Measurements from ENCODE around the gene FYN.

- TF ChIP-seq ZNF10 (tag by site-specific recombination; IDR thresholded peaks at IDR 0.05), result no peak
- TF ChIP-seq GLIS1 (tag by site-specific recombination; IDR thresholded peaks at IDR 0.05), result no peak
- no peak for TF ChIP-seq ZBTB17 (tag by site-specific recombination; IDR thresholded peaks at IDR 0.05)
- no peak for TF ChIP-seq ZNF423 (tag by site-specific recombination; IDR thresholded peaks at IDR 0.05)
- no peak for TF ChIP-seq SALL2 (tag by site-specific recombination; IDR thresholded peaks at IDR 0.05; ENCODE audit: borderline replicate concordance)
- TF ChIP-seq ZNF514 (tag by site-specific recombination; IDR thresholded peaks at IDR 0.05), result no peak
- TF ChIP-seq ZNF549 (tag by site-specific recombination; IDR thresholded peaks at IDR 0.05), result no peak
- TF ChIP-seq CTCF (tag by site-specific recombination; IDR thresholded peaks at IDR 0.05), result no peak
- TF ChIP-seq ZBTB11 (tag by site-specific recombination; conservative IDR thresholded peaks at IDR 0.05; ENCODE audit: low read depth), result no peak
- TF ChIP-seq SP2 (tag by site-specific recombination; IDR thresholded peaks at IDR 0.05), result no peak
- TF ChIP-seq ZBTB6 (tag by site-specific recombination; IDR thresholded peaks at IDR 0.05), result no peak
- TF ChIP-seq ZNF792 (tag by site-specific recombination; IDR thresholded peaks at IDR 0.05), result no peak
- no peak for TF ChIP-seq ZBTB10 (tag by site-specific recombination; IDR thresholded peaks at IDR 0.05)
- TF ChIP-seq ATF2 (tag by site-specific recombination; IDR thresholded peaks at IDR 0.05; ENCODE audit: low read depth), result no peak
Observed at GRCh38 chr6:111825439-111826086, 47.7 kb downstream of the FYN start.

Measured in HEK293 (cell line).